Measurements from ENCODE around the gene LZTR1. TPM values are rescaled to one million over a fixed set of nuclear protein-coding genes. Genes with fewer than 3 reads are reported as not detected.
"Not testable (repeated sequence)": the region's sequence is repeated elsewhere in the genome, so short reads cannot be mapped to it uniquely, and the experiment has no call there.

Gene LZTR1
- total and polyA plus RNA-seq, 2 experiments from 2014 or later, result 9.2 to 39.9 TPM

GRCh38 chr22:21047730-21048129, 65.6 kb downstream of the LZTR1 start:
- no peak overlapping the region for H3K4me3 ChIP-seq
- Mint-ChIP-seq H3K4me1 (peaks cover 30% of the 10 kb centered on the region), H3K27ac (no peak overlapping the region), H3K4me3 (no peak overlapping the region), H3K9me3 (no peaks in the 10 kb centered on the region), H3K27me3 (ENCODE audit: insufficient read depth, low read depth, poor library complexity) (peaks cover 29% of the 10 kb centered on the region), H3K36me3 (ENCODE audit: low read depth) (no peaks in the 10 kb centered on the region)
- no peaks in the 10 kb centered on the region for H3K79me2 ChIP-seq (replicated peaks; ENCODE audit: insufficient read depth)
- DNase-seq (ENCODE audit: low spot score) (no peak), ATAC-seq (no peak)
- no peaks in the 10 kb centered on the region for H4K20me1 ChIP-seq (replicated peaks; ENCODE audit: insufficient read depth)
- TF ChIP-seq, protein P1, sequence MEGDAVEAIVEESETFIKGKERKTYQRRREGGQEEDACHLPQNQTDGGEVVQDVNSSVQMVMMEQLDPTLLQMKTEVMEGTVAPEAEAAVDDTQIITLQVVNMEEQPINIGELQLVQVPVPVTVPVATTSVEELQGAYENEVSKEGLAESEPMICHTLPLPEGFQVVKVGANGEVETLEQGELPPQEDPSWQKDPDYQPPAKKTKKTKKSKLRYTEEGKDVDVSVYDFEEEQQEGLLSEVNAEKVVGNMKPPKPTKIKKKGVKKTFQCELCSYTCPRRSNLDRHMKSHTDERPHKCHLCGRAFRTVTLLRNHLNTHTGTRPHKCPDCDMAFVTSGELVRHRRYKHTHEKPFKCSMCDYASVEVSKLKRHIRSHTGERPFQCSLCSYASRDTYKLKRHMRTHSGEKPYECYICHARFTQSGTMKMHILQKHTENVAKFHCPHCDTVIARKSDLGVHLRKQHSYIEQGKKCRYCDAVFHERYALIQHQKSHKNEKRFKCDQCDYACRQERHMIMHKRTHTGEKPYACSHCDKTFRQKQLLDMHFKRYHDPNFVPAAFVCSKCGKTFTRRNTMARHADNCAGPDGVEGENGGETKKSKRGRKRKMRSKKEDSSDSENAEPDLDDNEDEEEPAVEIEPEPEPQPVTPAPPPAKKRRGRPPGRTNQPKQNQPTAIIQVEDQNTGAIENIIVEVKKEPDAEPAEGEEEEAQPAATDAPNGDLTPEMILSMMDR (conservative IDR thresholded peaks at IDR 0.05; ENCODE audit: low read depth in 2 of 2), result no peak
- TF ChIP-seq EZH2 (IDR thresholded peaks at IDR 0.05; ENCODE audit: low read depth, unreplicated experiment) (no peak), CREB1 (CRISPR knock-in tag; IDR thresholded peaks at IDR 0.05; ENCODE audit: low read depth) (no peak), REST (IDR thresholded peaks at IDR 0.05; ENCODE audit: unreplicated experiment) (no peak)
- TF ChIP-seq, protein P2, sequence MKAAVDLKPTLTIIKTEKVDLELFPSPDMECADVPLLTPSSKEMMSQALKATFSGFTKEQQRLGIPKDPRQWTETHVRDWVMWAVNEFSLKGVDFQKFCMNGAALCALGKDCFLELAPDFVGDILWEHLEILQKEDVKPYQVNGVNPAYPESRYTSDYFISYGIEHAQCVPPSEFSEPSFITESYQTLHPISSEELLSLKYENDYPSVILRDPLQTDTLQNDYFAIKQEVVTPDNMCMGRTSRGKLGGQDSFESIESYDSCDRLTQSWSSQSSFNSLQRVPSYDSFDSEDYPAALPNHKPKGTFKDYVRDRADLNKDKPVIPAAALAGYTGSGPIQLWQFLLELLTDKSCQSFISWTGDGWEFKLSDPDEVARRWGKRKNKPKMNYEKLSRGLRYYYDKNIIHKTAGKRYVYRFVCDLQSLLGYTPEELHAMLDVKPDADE (IDR thresholded peaks at IDR 0.05), result no peak
- H3K9me2 ChIP-seq (ENCODE audit: insufficient read depth), result no peaks in the 10 kb centered on the region
- H2AFZ ChIP-seq, result no peak overlapping the region
- H3K27ac ChIP-seq (ENCODE audit: low read depth), result no peak overlapping the region
- H3K27me3 ChIP-seq (ENCODE audit: insufficient read depth), result no peaks in the 10 kb centered on the region
- H3K36me3 ChIP-seq (ENCODE audit: insufficient read depth), result no peaks in the 10 kb centered on the region
- 0 out of 2 replicates have a peak, but pooled peaks cover 4% of the 10 kb centered on the region for H3F3A ChIP-seq (replicated peaks; ENCODE audit: low read depth)
- H3K4me2 ChIP-seq, result no peak overlapping the region
- H3K4me1 ChIP-seq (ENCODE audit: insufficient read depth), result peaks cover 10% of the 10 kb centered on the region

DNA sequence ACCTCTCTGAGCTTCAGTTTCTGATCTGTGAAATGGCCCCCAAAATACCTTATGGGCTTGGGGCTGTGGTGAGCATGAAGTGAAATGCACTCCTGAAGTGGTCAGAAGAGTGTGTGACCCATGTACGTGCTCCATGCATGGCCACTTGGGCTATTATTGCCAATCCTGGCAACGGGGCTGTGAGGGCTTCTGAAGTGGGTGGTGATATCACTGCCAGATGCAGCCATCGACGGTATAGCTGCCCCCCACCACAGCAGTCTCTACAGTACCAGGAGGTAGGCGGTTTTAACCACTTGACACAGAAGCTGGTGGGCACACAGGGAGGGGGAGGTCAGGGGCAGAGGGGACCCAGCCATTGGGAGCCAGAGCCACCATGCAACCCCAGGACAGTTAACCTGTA, 66.4 kb downstream of the LZTR1 start:
- ATAC-seq; H3K27me3 ChIP-seq (ENCODE audit: insufficient read depth); H3K9me3 Mint-ChIP-seq; H3K36me3 Mint-ChIP-seq (ENCODE audit: low read depth); H3K4me3 ChIP-seq; H3K4me2 ChIP-seq; H3K27ac ChIP-seq (ENCODE audit: low read depth); H3K27ac Mint-ChIP-seq; H2AFZ ChIP-seq; H3F3A ChIP-seq (replicated peaks; ENCODE audit: low read depth); H3K79me2 ChIP-seq (replicated peaks; ENCODE audit: insufficient read depth); H3K36me3 ChIP-seq (ENCODE audit: insufficient read depth); H3K4me3 Mint-ChIP-seq; H3K9me2 ChIP-seq (ENCODE audit: insufficient read depth); H4K20me1 ChIP-seq (replicated peaks; ENCODE audit: insufficient read depth); DNase-seq (ENCODE audit: low spot score): not testable (repeated sequence)
- peaks cover 33% of the 10 kb centered on the region for H3K4me1 Mint-ChIP-seq
- peaks cover 27% of the 10 kb centered on the region for H3K27me3 Mint-ChIP-seq (ENCODE audit: insufficient read depth, low read depth, poor library complexity)
- H3K4me1 ChIP-seq (ENCODE audit: insufficient read depth), result peaks cover 10% of the 10 kb centered on the region

MicroRNAs encoded within 50 kb of the gene (microRNA counts, 767-probe panel; counts per million panel counts)
- not detected for microRNA hsa-miR-649

Small RNA genes within 50 kb of the gene (microRNA-seq; reads per million reads assigned to microRNA genes)
- gene MIR649, result not detected

Small RNA genes within 50 kb of the gene (small RNA-seq; reads per million reads assigned to genes)
- not detected for gene MIR649 (ENCODE audit: low replicate concordance)

Other genes starting within 250 kb of the LZTR1 start
- gene SERPIND1, start 208.2 kb upstream of the LZTR1 start, total RNA-seq (2014; rRNA removed; shearing (Covaris generic)), result not detected in 2 replicates
- not detected in 2 replicates for gene SERPIND1, start 208.2 kb upstream of the LZTR1 start, polyA plus RNA-seq (2016; fragmentation: Nextera tagmentation; extraction: Ambion mirVana)
- 37.2 and 38.1 TPM in 2 replicates for gene PI4KA, start 123.5 kb upstream of the LZTR1 start, total RNA-seq (2014; rRNA removed; shearing (Covaris generic))
- gene PI4KA, start 123.5 kb upstream of the LZTR1 start, polyA plus RNA-seq (2016; fragmentation: Nextera tagmentation; extraction: Ambion mirVana), result 13.0 and 17.1 TPM in 2 replicates
- gene SNAP29, start 123.3 kb upstream of the LZTR1 start, total RNA-seq (2014; rRNA removed; shearing (Covaris generic)), result 8.2 and 10.2 TPM in 2 replicates
- gene SNAP29, start 123.3 kb upstream of the LZTR1 start, polyA plus RNA-seq (2016; fragmentation: Nextera tagmentation; extraction: Ambion mirVana), result 20.8 and 22.9 TPM in 2 replicates
- 97.6 and 104 TPM in 2 replicates for gene CRKL, start 64.9 kb upstream of the LZTR1 start, total RNA-seq (2014; rRNA removed; shearing (Covaris generic))
- gene CRKL, start 64.9 kb upstream of the LZTR1 start, polyA plus RNA-seq (2016; fragmentation: Nextera tagmentation; extraction: Ambion mirVana), result 39.5 and 40.7 TPM in 2 replicates
- 0.45 and 1.7 TPM in 2 replicates for gene AIFM3, start 15.0 kb upstream of the LZTR1 start, total RNA-seq (2014; rRNA removed; shearing (Covaris generic))
- 1.4 and 1.5 TPM in 2 replicates for gene AIFM3, start 15.0 kb upstream of the LZTR1 start, polyA plus RNA-seq (2016; fragmentation: Nextera tagmentation; extraction: Ambion mirVana)
- 25.9 and 38.8 TPM in 2 replicates for gene THAP7, start 19.8 kb downstream of the LZTR1 start, total RNA-seq (2014; rRNA removed; shearing (Covaris generic))
- 20.4 and 21.8 TPM in 2 replicates for gene THAP7, start 19.8 kb downstream of the LZTR1 start, polyA plus RNA-seq (2016; fragmentation: Nextera tagmentation; extraction: Ambion mirVana)
- gene P2RX6, start 32.9 kb downstream of the LZTR1 start, total RNA-seq (2014; rRNA removed; shearing (Covaris generic)), result not detected in 2 replicates
- gene P2RX6, start 32.9 kb downstream of the LZTR1 start, polyA plus RNA-seq (2016; fragmentation: Nextera tagmentation; extraction: Ambion mirVana), result not detected in 2 replicates
- 0.07 and 0.16 TPM in 2 replicates for gene SLC7A4, start 50.3 kb downstream of the LZTR1 start, total RNA-seq (2014; rRNA removed; shearing (Covaris generic))
- 0.09 and 0.44 TPM in 2 replicates for gene SLC7A4, start 50.3 kb downstream of the LZTR1 start, polyA plus RNA-seq (2016; fragmentation: Nextera tagmentation; extraction: Ambion mirVana)
- gene LRRC74B, start 63.6 kb downstream of the LZTR1 start, total RNA-seq (2014; rRNA removed; shearing (Covaris generic)), result not detected in 2 replicates
- gene LRRC74B, start 63.6 kb downstream of the LZTR1 start, polyA plus RNA-seq (2016; fragmentation: Nextera tagmentation; extraction: Ambion mirVana), result not detected in 2 replicates